Measurements from ENCODE around the gene AGMO.

AGMO gene

DNA sequence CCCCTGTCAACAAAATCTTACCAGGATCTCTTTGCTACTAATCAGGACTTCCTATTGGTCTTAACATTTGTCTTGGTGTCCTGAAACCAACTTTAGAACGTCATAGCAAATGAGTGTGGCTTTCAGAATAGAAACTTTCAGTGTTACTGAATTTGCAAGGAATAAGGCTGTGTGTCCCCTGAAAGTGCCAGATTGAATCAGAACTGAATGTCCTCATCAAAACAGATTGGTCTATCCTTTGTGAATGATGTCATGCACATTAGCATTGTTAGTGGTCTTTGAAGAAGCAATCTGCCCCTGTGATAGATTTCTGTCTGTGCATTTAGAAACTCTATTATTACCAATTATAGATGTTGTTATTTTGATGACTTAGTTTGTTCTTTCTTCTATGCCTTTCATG lies 119.9 kb downstream of the AGMO start:
- Histone ChIP-seq H3K9me3 (no peaks in the 10 kb centered on the region), H3K27ac (no peak overlapping the region), H3K4me1 (ENCODE audit: control insufficient read depth in 1 of 2, insufficient read depth in 1 of 2, low read depth in 1 of 2, low read length in 1 of 2) (no peaks in the 10 kb centered on the region), H3K27me3 (no peaks in the 10 kb centered on the region), H3K36me3 (no peaks in the 10 kb centered on the region), H3K4me3 (ENCODE audit: low read depth in 1 of 2, low read length in 1 of 2) (no peak overlapping the region)
- TF ChIP-seq, protein P1, sequence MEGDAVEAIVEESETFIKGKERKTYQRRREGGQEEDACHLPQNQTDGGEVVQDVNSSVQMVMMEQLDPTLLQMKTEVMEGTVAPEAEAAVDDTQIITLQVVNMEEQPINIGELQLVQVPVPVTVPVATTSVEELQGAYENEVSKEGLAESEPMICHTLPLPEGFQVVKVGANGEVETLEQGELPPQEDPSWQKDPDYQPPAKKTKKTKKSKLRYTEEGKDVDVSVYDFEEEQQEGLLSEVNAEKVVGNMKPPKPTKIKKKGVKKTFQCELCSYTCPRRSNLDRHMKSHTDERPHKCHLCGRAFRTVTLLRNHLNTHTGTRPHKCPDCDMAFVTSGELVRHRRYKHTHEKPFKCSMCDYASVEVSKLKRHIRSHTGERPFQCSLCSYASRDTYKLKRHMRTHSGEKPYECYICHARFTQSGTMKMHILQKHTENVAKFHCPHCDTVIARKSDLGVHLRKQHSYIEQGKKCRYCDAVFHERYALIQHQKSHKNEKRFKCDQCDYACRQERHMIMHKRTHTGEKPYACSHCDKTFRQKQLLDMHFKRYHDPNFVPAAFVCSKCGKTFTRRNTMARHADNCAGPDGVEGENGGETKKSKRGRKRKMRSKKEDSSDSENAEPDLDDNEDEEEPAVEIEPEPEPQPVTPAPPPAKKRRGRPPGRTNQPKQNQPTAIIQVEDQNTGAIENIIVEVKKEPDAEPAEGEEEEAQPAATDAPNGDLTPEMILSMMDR (IDR thresholded peaks at IDR 0.05), result no peak

DNA sequence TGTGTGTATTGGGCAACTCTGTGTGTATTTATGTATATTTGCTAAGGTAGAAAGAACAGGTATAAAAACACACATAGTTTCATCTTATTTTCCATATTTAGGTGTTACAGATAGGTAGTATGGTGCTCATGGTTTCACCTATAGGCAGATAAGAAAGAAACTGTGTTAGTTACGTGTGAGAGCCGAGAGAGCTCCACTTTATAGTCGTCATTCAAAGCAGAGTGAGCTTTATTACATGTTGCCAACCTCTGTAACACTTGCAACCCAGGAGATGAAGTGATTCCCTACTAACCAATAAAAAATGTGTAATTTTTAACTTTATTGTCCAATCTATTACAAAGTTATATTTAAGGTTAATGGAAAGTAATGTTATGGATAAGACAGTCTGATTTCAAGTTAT lies 121.3 kb downstream of the AGMO start:
- TF ChIP-seq, protein P1 (IDR thresholded peaks at IDR 0.05), result no peak
- H3K36me3 ChIP-seq, result no peaks in the 10 kb centered on the region
- no peaks in the 10 kb centered on the region for H3K4me1 ChIP-seq (ENCODE audit: control insufficient read depth in 1 of 2, insufficient read depth in 1 of 2, low read depth in 1 of 2, low read length in 1 of 2)
- H3K27me3 ChIP-seq, result no peaks in the 10 kb centered on the region
- H3K4me3 ChIP-seq (ENCODE audit: low read depth in 1 of 2, low read length in 1 of 2), result no peak overlapping the region
- H3K9me3 ChIP-seq, result no peaks in the 10 kb centered on the region
- H3K27ac ChIP-seq, result no peak overlapping the region

DNA sequence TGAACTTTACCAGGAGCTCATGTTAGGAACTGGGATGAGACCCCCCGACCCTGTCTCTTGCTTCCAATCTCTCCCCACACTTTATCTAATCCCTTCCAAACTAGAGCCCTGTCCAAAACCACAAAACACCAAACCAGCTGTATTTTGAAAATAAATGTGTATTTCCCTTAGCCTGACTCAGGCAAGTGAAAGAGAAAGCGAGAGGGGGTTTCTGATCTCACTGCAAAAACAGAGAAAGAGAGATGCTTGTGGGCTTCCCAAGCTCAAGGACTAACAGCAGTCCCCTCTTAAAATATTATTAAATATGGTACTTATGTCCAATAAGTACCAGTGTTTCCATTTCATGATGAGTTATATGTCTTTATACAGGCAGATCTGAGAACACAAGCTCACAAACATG lies 122.0 kb downstream of the AGMO start:
- Histone ChIP-seq H3K4me1 (ENCODE audit: control insufficient read depth in 1 of 2, insufficient read depth in 1 of 2, low read depth in 1 of 2, low read length in 1 of 2) (no peaks in the 10 kb centered on the region), H3K4me3 (ENCODE audit: low read depth in 1 of 2, low read length in 1 of 2) (no peak overlapping the region), H3K27me3 (no peaks in the 10 kb centered on the region), H3K27ac (no peak overlapping the region), H3K36me3 (no peaks in the 10 kb centered on the region), H3K9me3 (no peaks in the 10 kb centered on the region)
- TF ChIP-seq, protein P1 (IDR thresholded peaks at IDR 0.05), result no peak

DNA sequence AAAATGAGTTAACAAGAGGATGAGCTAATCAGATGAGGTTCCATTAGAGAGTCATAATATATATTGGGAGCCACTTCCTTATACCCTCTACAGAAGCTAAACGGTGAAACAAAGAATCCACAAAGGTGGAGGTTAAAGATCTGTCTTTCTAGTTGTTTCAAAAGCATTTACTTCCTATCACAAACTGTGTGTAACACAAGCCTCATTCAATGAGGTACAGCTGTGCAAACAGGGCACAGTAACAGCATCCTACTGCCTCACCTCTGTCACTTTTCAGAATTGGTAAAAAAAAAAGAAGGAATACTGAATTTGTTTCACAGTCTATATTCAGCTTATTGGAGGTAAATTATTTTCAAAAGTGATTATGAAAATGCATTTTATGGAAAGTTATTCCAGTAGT lies 128.7 kb downstream of the AGMO start:
- TF ChIP-seq, protein P1 (IDR thresholded peaks at IDR 0.05), result no peak
- H3K9me3 ChIP-seq, result no peaks in the 10 kb centered on the region
- no peak overlapping the region for H3K27ac ChIP-seq
- no peaks in the 10 kb centered on the region for H3K36me3 ChIP-seq
- H3K4me1 ChIP-seq (ENCODE audit: control insufficient read depth in 1 of 2, insufficient read depth in 1 of 2, low read depth in 1 of 2, low read length in 1 of 2), result no peaks in the 10 kb centered on the region
- no peaks in the 10 kb centered on the region for H3K27me3 ChIP-seq
- no peak overlapping the region for H3K4me3 ChIP-seq (ENCODE audit: low read depth in 1 of 2, low read length in 1 of 2)

DNA sequence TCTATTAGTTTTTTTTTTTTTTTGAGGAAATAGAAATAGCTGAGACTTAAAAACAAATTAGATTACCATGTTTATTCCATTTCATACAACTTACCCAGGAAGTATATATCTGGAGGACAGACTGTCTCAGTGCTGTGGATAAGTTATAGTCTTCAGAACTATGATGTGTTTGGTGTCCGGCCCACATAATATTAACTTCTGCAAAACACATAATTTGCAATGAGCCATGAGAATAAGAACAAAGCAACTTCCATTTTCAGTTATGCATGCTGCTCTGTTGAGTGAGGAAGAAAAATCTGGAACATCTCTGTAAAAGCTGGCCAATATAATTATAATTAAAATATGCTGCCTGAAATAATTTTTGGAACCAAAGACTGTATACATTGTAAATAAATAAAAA lies 130.9 kb downstream of the AGMO start:
- TF ChIP-seq, protein P1 (IDR thresholded peaks at IDR 0.05), result no peak
- Histone ChIP-seq H3K27ac (no peak overlapping the region), H3K4me3 (ENCODE audit: low read depth in 1 of 2, low read length in 1 of 2) (no peak overlapping the region), H3K4me1 (ENCODE audit: control insufficient read depth in 1 of 2, insufficient read depth in 1 of 2, low read depth in 1 of 2, low read length in 1 of 2) (no peaks in the 10 kb centered on the region), H3K9me3 (no peaks in the 10 kb centered on the region), H3K36me3 (no peaks in the 10 kb centered on the region), H3K27me3 (no peaks in the 10 kb centered on the region)

DNA sequence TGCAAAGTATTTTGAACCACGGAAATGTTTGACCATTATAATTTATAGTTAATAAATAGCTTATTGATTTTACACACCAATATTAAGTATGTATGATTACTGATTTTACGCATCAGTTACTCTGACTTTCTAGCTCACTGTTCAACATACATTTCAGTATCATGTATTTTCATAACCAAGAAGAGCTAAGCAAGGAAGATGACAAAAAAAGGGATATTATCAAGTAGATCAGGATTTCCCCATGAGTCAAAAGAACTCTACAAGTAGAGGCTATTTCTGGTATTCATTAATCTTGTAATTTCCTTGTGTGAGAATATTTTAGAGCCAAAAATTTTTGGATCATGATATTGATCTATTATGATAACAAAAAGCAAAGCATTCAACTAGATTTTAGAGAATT lies 131.6 kb downstream of the AGMO start:
- TF ChIP-seq, protein P1 (IDR thresholded peaks at IDR 0.05), result no peak
- H3K27ac ChIP-seq, result no peak overlapping the region

More for the DNA sequence above, 131.6 kb downstream of the AGMO start:
- H3K9me3 ChIP-seq, result no peaks in the 10 kb centered on the region
- no peaks in the 10 kb centered on the region for H3K4me1 ChIP-seq (ENCODE audit: control insufficient read depth in 1 of 2, insufficient read depth in 1 of 2, low read depth in 1 of 2, low read length in 1 of 2)
- no peaks in the 10 kb centered on the region for H3K36me3 ChIP-seq
- H3K27me3 ChIP-seq, result no peaks in the 10 kb centered on the region
- H3K4me3 ChIP-seq (ENCODE audit: low read depth in 1 of 2, low read length in 1 of 2), result no peak overlapping the region

Measured in neutrophil (primary cell).